Stomach (tissue), 4 donors: ENCODE results near the gene LDLRAD3.

ENCODE experiments used
- CTCF ChIP-seq, 7 experiments: fragments of 450-650 bp in 4 of 7; fragments of 200-600 bp in 3 of 7; sonication (generic) in 3 of 7; IDR thresholded peaks; one replicate each; pipeline ENCODE4 v1.5.1; 2016 to 2019; ENCODE audit warnings: antibody characterized with exemption in 7 of 7, control low read depth in 2 of 7, mild to moderate bottlenecking in 1 of 7
- POLR2A ChIP-seq, 4 donors: fragments of 450-650 bp; IDR thresholded peaks; one replicate each; pipeline ENCODE4 v1.6.1; 2016; ENCODE audit warnings: antibody characterized with exemption in 4 of 4, control low read depth in 2 of 4, mild to moderate bottlenecking in 1 of 4, moderate library complexity in 1 of 4

DNA sequence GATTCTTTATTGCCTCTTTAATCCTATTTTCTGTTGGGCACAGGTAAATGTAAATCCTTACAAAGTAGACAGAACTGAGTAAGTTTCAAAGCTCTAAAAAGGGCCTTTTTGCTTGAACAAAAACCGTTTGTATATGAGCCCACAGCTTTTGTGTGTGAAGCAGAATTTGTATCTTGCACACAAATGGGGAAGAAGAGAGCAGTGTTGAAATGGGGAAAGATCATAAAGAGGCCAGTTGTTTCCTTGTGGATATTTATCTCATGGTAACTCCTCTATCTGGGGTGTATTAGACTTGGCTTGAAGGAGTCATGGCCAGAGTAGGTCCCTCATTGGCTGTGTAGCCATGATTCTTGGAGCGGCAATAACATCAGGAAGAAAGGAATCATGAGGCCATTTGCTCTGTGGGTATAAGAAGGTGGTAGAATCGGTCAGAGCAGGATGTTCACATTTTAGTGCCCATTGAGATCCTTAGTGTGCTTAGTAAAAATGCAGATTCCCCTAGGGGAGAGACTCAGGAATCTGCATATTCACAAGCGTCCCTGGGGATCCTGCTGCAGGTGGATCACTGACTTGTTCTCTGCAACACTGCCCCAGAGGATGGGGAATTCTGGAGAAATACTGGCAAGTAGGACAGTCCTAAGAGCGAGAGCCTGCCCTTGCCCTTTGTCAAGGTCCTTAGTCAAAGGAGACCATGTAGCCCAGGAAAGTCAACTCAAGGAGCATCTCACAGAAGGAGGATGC is 126.5 kb downstream of the LDLRAD3 start:
- TF ChIP-seq CTCF (IDR thresholded peaks at IDR 0.05) (no peak), POLR2A (IDR thresholded peaks at IDR 0.05) (no peak)
